ENCODE results near the gene PHF13.
"Not testable (repeated sequence)": the region's sequence is repeated elsewhere in the genome, so short reads cannot be mapped to it uniquely, and the experiment has no call there.

PHF13 gene

GRCh38 chr1:6587261-6588005, 26.1 kb upstream of the PHF13 start:
- no peak for DNase-seq

GRCh38 chr1:6588128-6588892, 25.2 kb upstream of the PHF13 start:
- DNase-seq = no peak

DNA sequence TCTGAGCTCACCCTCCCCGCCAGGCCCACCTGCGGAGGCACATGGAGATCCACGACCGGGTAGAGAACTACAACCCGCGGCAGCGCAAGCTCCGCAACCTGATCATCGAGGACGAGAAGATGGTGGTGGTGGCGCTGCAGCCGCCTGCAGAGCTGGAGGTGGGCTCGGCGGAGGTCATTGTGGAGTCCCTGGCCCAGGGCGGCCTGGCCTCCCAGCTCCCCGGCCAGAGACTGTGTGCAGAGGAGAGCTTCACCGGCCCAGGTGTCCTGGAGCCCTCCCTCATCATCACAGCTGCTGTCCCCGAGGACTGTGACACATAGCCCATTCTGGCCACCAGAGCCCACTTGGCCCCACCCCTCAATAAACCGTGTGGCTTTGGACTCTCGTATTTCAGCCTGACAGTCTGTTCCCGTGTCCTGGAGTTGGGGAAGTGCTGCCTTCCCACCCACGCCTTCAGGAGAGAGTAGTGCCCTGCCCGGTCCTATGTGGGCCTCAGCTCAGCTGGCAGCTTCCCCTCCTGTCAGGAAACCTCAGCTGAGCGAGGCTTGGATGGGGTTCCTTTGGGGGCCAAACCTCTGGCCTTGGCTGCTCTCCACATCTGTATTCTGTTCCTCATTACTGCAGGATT, 24.5 kb upstream of the PHF13 start:
- peak; percentile 82 to 90 for DNase-seq

DNA sequence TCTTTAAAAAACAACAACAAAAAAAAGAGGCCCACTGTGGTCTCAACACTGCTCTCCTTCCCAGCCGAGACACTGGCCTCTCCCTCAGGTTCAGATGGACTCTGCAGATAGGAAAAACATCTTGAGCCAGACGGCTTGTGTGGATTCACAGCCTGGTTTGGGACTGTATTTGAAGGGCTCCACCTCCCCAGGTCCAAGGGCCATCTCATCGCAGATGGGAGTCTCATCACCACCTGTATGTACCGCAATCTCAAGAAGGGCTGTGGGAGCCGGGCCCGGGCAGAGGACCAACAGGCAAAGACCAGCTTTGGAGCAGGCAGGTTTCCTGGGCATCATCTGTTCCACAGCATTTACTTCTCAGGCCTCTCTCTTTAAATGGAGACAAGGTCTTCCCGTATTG, 23.5 kb upstream of the PHF13 start:
- no peak for DNase-seq

DNA sequence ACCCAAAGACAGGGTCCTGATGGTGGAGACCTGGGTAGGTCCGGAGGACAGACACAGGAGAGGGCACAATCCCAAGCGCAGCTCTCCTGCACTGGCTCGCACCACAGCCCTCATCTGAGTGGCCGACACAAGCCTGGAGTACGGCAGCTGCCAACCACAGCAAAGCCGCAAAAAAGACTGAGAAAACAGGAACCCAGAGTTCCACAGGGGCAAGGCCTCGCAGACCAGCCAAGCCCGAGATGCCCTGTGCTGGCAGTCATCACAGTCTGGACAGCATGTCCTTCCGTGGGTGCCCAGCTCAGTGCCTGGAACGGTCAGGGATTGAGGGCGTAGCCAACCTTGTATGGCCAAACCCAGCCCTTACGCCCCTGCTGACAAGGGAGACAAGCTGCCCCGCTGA, 22.3 kb upstream of the PHF13 start:
- peak; percentile 45 to 61 for DNase-seq

DNA sequence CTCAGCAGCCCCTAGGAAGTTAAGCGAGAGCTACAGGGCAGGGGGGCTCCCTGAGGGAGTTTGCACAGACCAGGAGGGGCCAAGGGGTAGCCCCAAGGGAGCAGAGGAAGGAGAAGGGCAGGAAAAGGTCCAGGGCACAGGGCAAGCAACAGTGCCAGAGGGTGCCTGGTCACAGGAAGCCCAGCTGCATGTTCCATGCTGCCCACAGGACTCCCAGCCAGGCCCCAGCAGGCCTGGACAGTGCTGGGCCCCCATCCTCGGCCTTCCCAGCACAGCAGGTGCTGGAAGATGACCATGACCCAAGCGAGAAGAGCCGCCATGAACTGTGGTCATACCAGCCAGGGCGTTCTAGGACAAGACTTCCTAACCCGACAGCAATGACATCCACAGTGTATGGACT, 21.9 kb upstream of the PHF13 start:
- peak in 1 of 2 donors; percentile 2 for DNase-seq

GRCh38 chr1:6592441-6592840, 21.1 kb upstream of the PHF13 start:
- no peak for DNase-seq

DNA sequence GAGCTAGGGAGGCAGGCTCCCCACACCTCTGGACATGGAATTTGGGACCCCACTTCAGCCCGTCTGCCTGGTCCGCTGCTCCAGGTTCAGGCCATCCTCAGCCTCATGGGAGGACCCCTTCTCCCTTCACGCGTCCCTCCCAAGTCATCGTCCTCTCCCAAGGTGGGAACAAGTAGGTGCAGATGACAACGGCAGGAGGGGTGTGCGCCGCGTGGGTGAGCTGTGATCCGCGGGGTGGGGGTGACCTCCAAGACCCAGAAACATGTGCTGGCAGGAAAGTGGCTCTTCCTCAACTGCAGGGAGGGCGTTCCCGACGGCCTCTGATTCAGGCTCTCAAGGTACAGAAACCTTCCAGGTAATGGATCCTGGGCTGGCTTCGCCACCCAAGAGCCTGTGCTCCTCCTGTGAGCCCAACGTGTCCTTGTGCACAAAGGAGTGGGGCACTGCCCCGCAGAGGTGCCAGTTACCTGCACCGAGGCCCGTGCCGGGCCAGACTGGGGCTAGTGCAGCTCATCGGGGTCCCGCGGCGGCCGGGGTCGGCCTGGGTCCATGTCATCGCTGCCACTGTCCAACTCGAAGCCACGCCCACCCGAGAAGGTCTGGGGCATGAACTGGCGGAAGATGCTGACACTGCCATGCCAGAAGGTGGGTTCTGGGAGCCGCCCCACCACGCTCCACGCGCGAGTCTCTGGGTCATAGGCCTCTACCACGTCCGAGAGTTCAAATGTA, 20.5 kb upstream of the PHF13 start:
- DNase-seq = no peak

- DNase-seq = no peak
Observed at GRCh38 chr1:6593810-6594209, 19.7 kb upstream of the PHF13 start.

DNA sequence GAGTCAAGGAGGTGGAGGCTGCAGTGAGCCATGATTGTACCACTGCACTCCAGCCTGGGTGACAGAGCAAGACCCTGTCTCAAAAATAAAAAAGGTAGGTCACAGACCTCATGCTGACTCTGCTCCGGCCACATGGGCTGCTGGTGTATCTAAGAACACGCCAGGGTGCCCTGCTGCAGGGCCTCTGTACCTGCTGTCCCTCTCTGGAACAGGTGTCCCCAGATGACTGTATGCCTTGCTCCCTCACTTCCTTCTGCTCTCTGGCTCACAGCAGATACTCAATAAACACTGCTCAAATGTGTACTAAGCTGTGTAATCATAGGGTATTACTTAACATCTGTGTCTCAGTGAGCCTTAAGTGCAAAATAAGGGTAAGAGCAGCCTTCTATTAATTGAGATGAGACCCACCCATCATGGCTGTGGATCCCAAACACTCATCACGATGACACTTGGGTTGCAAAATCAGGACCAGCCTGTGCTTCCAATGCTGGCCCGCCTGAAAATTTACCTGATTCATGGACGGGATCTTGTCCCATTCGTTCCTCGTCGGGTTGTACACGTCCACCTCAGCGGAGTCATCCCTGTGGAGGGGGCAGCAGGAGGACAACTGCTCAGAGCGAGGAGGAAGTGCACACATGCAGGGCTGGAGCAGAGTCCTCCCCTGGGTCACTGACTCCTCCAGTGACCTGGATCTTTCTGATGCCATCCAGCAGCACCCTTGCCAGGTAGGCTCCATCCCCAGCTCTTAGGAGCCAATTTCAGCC, 18.4 kb upstream of the PHF13 start:
- no peak for DNase-seq

DNA sequence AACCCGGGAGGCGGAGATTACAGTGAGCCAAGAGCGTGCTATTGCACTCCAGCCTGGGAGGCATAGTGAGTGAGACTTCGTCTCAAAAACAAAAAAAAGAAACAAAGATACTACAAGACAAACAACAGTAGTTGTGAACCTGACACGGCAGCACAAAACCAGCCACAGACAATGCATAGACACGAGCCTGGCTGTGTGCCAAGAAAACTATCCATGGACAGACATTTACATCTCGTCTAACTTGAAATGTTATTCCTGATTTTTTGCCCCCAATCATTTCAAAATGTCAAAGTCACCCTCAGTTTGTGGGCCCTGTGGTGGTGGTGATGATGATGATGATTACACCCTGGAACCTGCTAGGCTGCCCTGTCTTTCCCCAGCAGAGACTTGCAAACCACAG, 17.2 kb upstream of the PHF13 start:
- no peak for DNase-seq

DNA sequence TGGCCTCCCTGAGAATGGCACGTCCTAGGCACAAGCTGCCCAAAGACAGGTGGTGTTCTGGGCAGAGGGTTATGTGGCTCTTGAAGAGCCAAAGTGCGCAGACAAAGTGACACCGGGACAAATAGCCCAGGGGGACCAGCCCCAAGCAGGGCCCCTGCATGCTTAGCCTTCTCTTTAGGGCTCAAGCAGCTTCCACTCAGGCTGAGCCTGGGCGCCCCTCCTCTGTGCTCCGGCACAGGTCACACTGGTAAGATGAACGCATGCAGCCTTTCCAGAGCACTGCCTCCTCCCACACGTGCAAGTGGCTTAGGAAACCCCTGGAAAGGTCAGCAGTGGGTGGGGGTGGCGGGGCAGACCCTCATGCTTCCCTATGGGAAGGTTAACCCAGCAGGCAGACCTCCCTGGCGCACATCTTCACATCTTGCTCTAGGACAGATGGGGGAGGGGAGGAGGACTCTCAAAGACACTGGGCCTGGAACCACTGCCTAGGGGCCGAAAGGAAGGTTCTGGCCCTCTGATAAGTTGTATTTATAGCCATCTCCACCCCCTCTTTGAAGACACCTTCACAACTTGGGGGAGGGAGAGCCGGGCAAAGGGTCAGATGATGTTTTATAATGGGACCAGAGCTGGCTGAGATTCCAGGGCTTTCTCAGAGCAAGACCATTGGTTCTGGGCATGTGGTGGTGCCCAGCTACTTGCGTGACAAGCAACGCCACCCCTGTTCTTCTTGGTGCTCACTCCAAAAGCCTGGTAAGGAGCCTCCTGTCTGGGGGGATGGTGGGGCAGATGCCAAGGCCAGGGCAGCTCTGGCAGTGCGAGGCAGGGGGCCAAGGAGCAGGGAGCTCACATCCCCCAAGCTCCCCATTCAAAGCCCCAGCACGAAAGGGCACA, 16.4 kb upstream of the PHF13 start:
- DNase-seq = no peak

- DNase-seq = no peak
Observed at GRCh38 chr1:6597777-6598131, 15.8 kb upstream of the PHF13 start.

DNA sequence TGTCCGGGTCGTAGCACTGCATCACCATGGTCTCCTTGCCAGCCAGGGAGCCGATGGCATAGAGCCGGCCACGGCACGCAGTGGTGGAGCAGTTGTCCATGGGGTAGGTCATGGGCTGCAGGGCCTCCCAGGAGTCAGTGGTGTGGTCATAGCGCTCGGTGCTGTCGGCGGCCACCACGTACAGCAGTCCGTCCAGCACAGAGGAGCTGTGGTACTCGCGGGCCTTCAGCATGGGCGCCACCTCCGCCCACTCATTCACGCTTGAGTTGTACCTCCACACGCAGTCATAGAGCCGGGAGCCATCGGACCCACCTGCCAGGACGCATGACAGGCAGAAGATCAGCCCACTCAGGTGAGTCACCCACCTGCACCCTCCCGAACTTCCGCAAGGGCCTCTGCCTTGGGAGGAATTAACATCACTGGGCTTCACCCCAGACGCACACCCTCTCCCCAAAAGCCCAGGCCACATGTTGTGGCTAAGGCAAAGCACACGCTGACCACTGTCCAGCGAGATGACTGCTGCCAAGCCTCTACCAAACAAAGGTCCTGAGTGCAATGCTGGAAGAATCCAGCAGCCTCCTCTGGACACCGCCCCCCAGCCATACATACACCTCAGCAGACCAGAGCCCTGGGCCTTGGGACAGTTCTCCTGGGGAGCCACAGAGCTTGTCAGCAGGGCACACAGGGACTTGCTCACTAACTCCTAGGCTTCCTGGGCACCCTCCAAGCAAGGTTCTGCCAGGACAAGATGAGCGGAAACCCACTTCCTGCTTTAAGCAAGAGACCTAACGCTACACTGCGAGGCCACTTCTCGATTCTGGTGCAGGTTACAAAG, 14.2 kb upstream of the PHF13 start:
- DNase-seq = peak; percentile 65 to 73

GRCh38 chr1:6599991-6600390, 13.5 kb upstream of the PHF13 start:
- DNase-seq = not testable (repeated sequence)

- no peak for DNase-seq
Observed at GRCh38 chr1:6600410-6601048, 13.0 kb upstream of the PHF13 start.

DNA sequence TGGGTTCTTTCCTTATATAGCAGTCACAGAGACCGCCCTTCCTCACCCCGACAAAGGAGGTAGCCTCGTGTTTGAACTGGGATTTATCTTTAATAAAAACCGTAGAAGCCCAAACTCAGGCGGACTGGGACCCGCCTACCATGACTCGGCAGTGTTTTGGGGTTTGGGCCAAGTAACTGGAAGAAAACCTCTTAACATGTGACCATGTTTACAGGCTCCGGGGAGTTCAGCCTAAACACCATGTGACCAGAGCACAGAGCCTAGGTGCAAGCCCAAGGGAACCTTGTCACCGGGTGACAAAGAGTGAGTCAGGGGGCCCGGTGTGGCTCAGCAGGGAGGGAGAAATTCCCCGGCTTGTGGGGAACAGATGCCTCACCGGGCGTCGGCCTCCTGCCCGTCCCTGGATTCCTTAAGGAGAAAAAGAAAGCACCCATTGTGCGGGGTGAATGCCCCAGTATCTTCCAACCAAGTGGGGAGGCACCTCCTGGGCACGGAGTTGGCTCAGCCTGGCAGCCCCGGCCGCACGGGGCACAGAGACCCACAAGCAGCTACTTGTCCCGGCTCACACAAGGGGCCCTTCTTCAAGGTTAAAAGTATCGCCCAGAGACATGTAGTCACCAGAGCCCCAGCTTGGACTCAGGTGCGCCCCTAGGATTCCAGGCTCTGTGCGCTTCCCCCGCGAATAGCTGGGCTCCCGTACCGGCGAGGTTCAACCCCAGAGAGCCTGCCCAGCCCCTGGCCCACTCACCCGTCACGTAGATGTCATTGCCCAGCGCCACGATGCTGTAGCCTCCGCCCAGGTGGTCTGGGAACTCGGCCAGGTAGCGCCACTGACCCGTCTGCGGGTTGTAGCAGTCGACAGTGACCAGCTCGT, 12.2 kb upstream of the PHF13 start:
- DNase-seq = peak; percentile 87 to 91

GRCh38 chr1:6601923-6602668, 11.4 kb upstream of the PHF13 start:
- peak in 1 of 2 donors; percentile 26 for DNase-seq
